ENCODE data around the gene IFI27L1. TPM values are rescaled to one million over a fixed set of nuclear protein-coding genes. Genes with fewer than 3 reads are reported as not detected.

The IFI27L1 gene
- total and polyA plus RNA-seq, 3 donors from 2014 or later, result 174 to 219 (median 209) TPM

GRCh38 chr14:94037954-94038353 lies 43.2 kb upstream of the IFI27L1 start:
- TF ChIP-seq CTCF (IDR thresholded peaks at IDR 0.05), result no peak
- TF ChIP-seq POLR2A (IDR thresholded peaks at IDR 0.05), result no peak
- 91 to 96% methylated on average over 7 to 9 of the region's 9 CpGs for WGBS, 2 donors
- no peaks in the 10 kb centered on the region for H3K27me3 ChIP-seq
- intact Hi-C loops (cut with DNase I; ENCODE audit: low total_unique reads), result no loop called here
- H3K27ac ChIP-seq, result no peak overlapping the region
- no peak for DNase-seq
- no peak overlapping the region for H3K4me3 ChIP-seq
- H3K4me1 ChIP-seq, result peaks cover 18% of the 10 kb centered on the region
- no peaks in the 10 kb centered on the region for H3K9me3 ChIP-seq
- H3K36me3 ChIP-seq (ENCODE audit: low read depth, missing control alignments), result no peaks in the 10 kb centered on the region

GRCh38 chr14:94038510-94038909 lies 42.6 kb upstream of the IFI27L1 start:
- Histone ChIP-seq H3K36me3 (ENCODE audit: low read depth, missing control alignments) (no peaks in the 10 kb centered on the region), H3K9me3 (no peaks in the 10 kb centered on the region), H3K4me1 (peaks cover 18% of the 10 kb centered on the region), H3K27me3 (no peaks in the 10 kb centered on the region), H3K27ac (no peak overlapping the region), H3K4me3 (no peak overlapping the region)
- intact Hi-C loops (cut with DNase I; ENCODE audit: low total_unique reads), result no loop called here
- TF ChIP-seq CTCF (IDR thresholded peaks at IDR 0.05) (no peak), POLR2A (IDR thresholded peaks at IDR 0.05) (no peak)
- 91 to 92% methylated on average over 7 of the region's 7 CpGs for WGBS, 2 donors
- no peak for DNase-seq

GRCh38 chr14:94038921-94039629 lies 42.0 kb upstream of the IFI27L1 start:
- DNase-seq, result no peak
- H3K36me3 ChIP-seq (ENCODE audit: low read depth, missing control alignments), result no peaks in the 10 kb centered on the region
- H3K9me3 ChIP-seq, result no peaks in the 10 kb centered on the region
- 85 to 87% methylated on average over 8 to 11 of the region's 11 CpGs for WGBS, 2 donors
- no peaks in the 10 kb centered on the region for H3K27me3 ChIP-seq
- intact Hi-C loops (cut with DNase I; ENCODE audit: low total_unique reads), result no loop called here
- H3K27ac ChIP-seq, result no peak overlapping the region
- H3K4me1 ChIP-seq, result peaks cover 18% of the 10 kb centered on the region
- no peak overlapping the region for H3K4me3 ChIP-seq
- TF ChIP-seq CTCF (IDR thresholded peaks at IDR 0.05) (no peak), POLR2A (IDR thresholded peaks at IDR 0.05) (no peak)

GRCh38 chr14:94040247-94040646 lies 40.9 kb upstream of the IFI27L1 start:
- Histone ChIP-seq H3K27ac (no peak overlapping the region), H3K4me1 (peaks cover 18% of the 10 kb centered on the region), H3K4me3 (no peak overlapping the region), H3K9me3 (no peaks in the 10 kb centered on the region), H3K36me3 (ENCODE audit: low read depth, missing control alignments) (no peaks in the 10 kb centered on the region), H3K27me3 (no peaks in the 10 kb centered on the region)
- no peak for TF ChIP-seq POLR2A (IDR thresholded peaks at IDR 0.05)
- TF ChIP-seq CTCF (IDR thresholded peaks at IDR 0.05), result no peak
- DNase-seq, result no peak
- 73 to 83% methylated on average over 5 of the region's 5 CpGs for WGBS, 2 donors
- intact Hi-C loops (cut with DNase I; ENCODE audit: low total_unique reads), result no loop called here

- intact Hi-C loops (cut with DNase I; ENCODE audit: low total_unique reads), result no loop called here
- H3K4me3 ChIP-seq, result no peak overlapping the region
- TF ChIP-seq POLR2A (IDR thresholded peaks at IDR 0.05) (no peak), CTCF (IDR thresholded peaks at IDR 0.05) (no peak)
- H3K27ac ChIP-seq, result no peak overlapping the region
- H3K27me3 ChIP-seq, result no peaks in the 10 kb centered on the region
- 76 to 83% methylated on average over 13 of the region's 13 CpGs for WGBS, 2 donors
- H3K4me1 ChIP-seq, result peaks cover 18% of the 10 kb centered on the region
- no peaks in the 10 kb centered on the region for H3K9me3 ChIP-seq
- no peak for DNase-seq
- no peaks in the 10 kb centered on the region for H3K36me3 ChIP-seq (ENCODE audit: low read depth, missing control alignments)
Measured at GRCh38 chr14:94040796-94041195, 40.3 kb upstream of the IFI27L1 start.
